ENCODE measurements around the gene ST3GAL6. TPM values are rescaled to one million over a fixed set of nuclear protein-coding genes. Genes with fewer than 3 reads are reported as not detected.

ST3GAL6 gene
- total and polyA plus RNA-seq, 2 of the 13 experiments (the other 11 are each of a cell fraction or from before 2014, with no cell fraction given), result 17.5 to 23.2 TPM

GRCh38 chr3:98793971-98794370, 30.8 kb downstream of the ST3GAL6 start:
- Histone ChIP-seq H3K27me3 (ENCODE audit: control insufficient read depth in 1 of 2, insufficient read depth in 2 of 2, low read length in 2 of 2) (no peaks in the 10 kb centered on the region), H3K9me3 (ENCODE audit: low read length) (no peaks in the 10 kb centered on the region), H3K36me3 (replicated peaks in 1 of 2; ENCODE audit: control insufficient read depth in 1 of 2, insufficient read depth in 2 of 2, low read length in 2 of 2) (no peaks in the 10 kb centered on the region; a peak in 4 of 5 replicates), H4K20me1 (ENCODE audit: insufficient read depth, low read length) (no peaks in the 10 kb centered on the region), H2AFZ (ENCODE audit: low read length) (no peak overlapping the region), H3K4me3 (replicated peaks in 1 of 3; ENCODE audit: insufficient read depth in 1 of 3, low read depth in 2 of 3, low read length in 3 of 3) (no peak overlapping the region), H3K4me2 (ENCODE audit: low read depth, low read length) (no peak overlapping the region), H3K27ac (ENCODE audit: extremely low read length, insufficient read depth, low read length) (no peak overlapping the region), H3K4me1 (ENCODE audit: insufficient read depth, low read length) (peaks cover 12% of the 10 kb centered on the region), H3K79me2 (ENCODE audit: insufficient read depth, low read length) (no peaks in the 10 kb centered on the region), H3K9ac (ENCODE audit: insufficient read depth, low read depth, low read length) (no peak overlapping the region)
- in situ Hi-C loops (cut with HindIII; ENCODE audit: extremely low pct_ligation_motif_present, low pct_unique_long_range_greater_than_20kb), result no loop called here
- ATAC-seq (no peak), FAIRE-seq (no peak), DNase-seq (ENCODE audit: low spot score) (no peak)
- TF ChIP-seq ZMYM4 (CRISPR knock-in tag; IDR thresholded peaks at IDR 0.05), result no peak
- TF ChIP-seq MYC (CRISPR knock-in tag; IDR thresholded peaks at IDR 0.05; ENCODE audit: borderline replicate concordance), result no peak
- TF ChIP-seq FIP1L1 (IDR thresholded peaks at IDR 0.05; ENCODE audit: borderline replicate concordance, insufficient read depth, low read depth, low read length), result no peak
- TF ChIP-seq CHCHD3 (CRISPR knock-in tag; IDR thresholded peaks at IDR 0.05), result no peak
- TF ChIP-seq ZNF550 (CRISPR knock-in tag; IDR thresholded peaks at IDR 0.05; ENCODE audit: borderline replicate concordance), result no peak
- TF ChIP-seq ZNF639 (CRISPR knock-in tag; conservative IDR thresholded peaks at IDR 0.05), result no peak
- no peak for TF ChIP-seq AFF4 (CRISPR knock-in tag; IDR thresholded peaks at IDR 0.05)
- TF ChIP-seq BRCA1 (CRISPR knock-in tag; IDR thresholded peaks at IDR 0.05), result no peak
- no peak for TF ChIP-seq PHF5A (CRISPR knock-in tag; IDR thresholded peaks at IDR 0.05; ENCODE audit: low read depth, unreplicated experiment)
- no peak for TF ChIP-seq NR2F1 (CRISPR knock-in tag; IDR thresholded peaks at IDR 0.05)
- no peak for TF ChIP-seq ZNF281 (CRISPR knock-in tag; IDR thresholded peaks at IDR 0.05; ENCODE audit: borderline replicate concordance)
- TF ChIP-seq ATF6 (CRISPR knock-in tag; conservative IDR thresholded peaks at IDR 0.05), result no peak
- TF ChIP-seq NCOA2 (CRISPR knock-in tag; IDR thresholded peaks at IDR 0.05), result no peak
- 92% methylated on average over 3 of the region's 3 CpGs for WGBS (ENCODE audit: low lambda C conversion rate)
- intact Hi-C loops (cut with micrococcal nuclease; ENCODE audit: unreplicated experiment), result no loop called here
- BruUV-seq (replicated peaks), result no TSS peak
- POLR2A ChIA-PET, result no interaction called here
- CTCF ChIA-PET (ENCODE audit: low intra/inter-chr PET ratio, low total read pairs), result no interaction called here
